Measurements from ENCODE around the gene SDK2.

Gene SDK2

GRCh38 chr17:73630965-73631595, 13.2 kb downstream of the SDK2 start:
- DNase-seq: no peak

- no peak for DNase-seq
Measured at GRCh38 chr17:73630531-73630930, 13.7 kb downstream of the SDK2 start.

GRCh38 chr17:73628642-73629552, 15.3 kb downstream of the SDK2 start:
- no peak for DNase-seq

GRCh38 chr17:73625991-73626673, 18.1 kb downstream of the SDK2 start:
- DNase-seq: no peak

GRCh38 chr17:73625006-73625405, 19.2 kb downstream of the SDK2 start:
- DNase-seq: no peak

- no peak for DNase-seq
Measured at GRCh38 chr17:73624496-73624988, 19.7 kb downstream of the SDK2 start.

GRCh38 chr17:73623818-73624217, 20.4 kb downstream of the SDK2 start:
- DNase-seq: no peak

- DNase-seq: no peak
Measured at GRCh38 chr17:73623247-73623646, 21.0 kb downstream of the SDK2 start.

- no peak for DNase-seq
Measured at GRCh38 chr17:73622381-73622780, 21.9 kb downstream of the SDK2 start.

GRCh38 chr17:73621685-73622084, 22.6 kb downstream of the SDK2 start:
- DNase-seq: no peak

- DNase-seq: no peak
Measured at GRCh38 chr17:73620414-73620813, 23.8 kb downstream of the SDK2 start.

- no peak for DNase-seq
Measured at GRCh38 chr17:73617501-73617900, 26.7 kb downstream of the SDK2 start.

- DNase-seq: no peak
Measured at GRCh38 chr17:73616873-73617404, 27.3 kb downstream of the SDK2 start.

- no peak for DNase-seq
Measured at GRCh38 chr17:73616120-73616872, 27.9 kb downstream of the SDK2 start.

GRCh38 chr17:73614256-73614655, 30.0 kb downstream of the SDK2 start:
- DNase-seq: no peak

GRCh38 chr17:73613271-73614233, 30.7 kb downstream of the SDK2 start:
- no peak for DNase-seq

- no peak for DNase-seq
Measured at GRCh38 chr17:73612031-73612472, 32.2 kb downstream of the SDK2 start.

- DNase-seq: no peak
Measured at GRCh38 chr17:73611630-73612029, 32.6 kb downstream of the SDK2 start.

GRCh38 chr17:73610331-73610911, 33.8 kb downstream of the SDK2 start:
- no peak for DNase-seq

GRCh38 chr17:73609758-73610157, 34.5 kb downstream of the SDK2 start:
- no peak for DNase-seq

- no peak for DNase-seq
Measured at GRCh38 chr17:73609060-73609459, 35.2 kb downstream of the SDK2 start.
